Lower leg skin (tissue), 4 donors: ENCODE measurements around the gene FGFR2. TPM values are rescaled to one million over a fixed set of nuclear protein-coding genes. Genes with fewer than 3 reads are reported as not detected.
A peak's percentile ranks its signal among the peaks of the same experiment; 100 is the strongest.

ENCODE experiments used
- DNase-seq, 2 donors: peaks; one replicate each; pipeline ENCODE4 v3.0.0-alpha.2; 2019; ENCODE audit warnings: low spot score in 2 of 2
- H3K4me3 ChIP-seq: fragments of 200-600 bp; sonication (generic); 2 replicates; pipeline ENCODE4 v1.5.1; 2017; ENCODE audit warnings: mild to moderate bottlenecking, low read depth; ENCODE audit not compliant: poor library complexity, severe bottlenecking
- POLR2A ChIP-seq, 2 donors: fragments of 450-650 bp; IDR thresholded peaks; one replicate each; pipeline ENCODE4 v1.6.1; 2016 to 2017; ENCODE audit warnings: antibody characterized with exemption in 2 of 2, mild to moderate bottlenecking in 1 of 2, moderate library complexity in 1 of 2
- WGBS, 2 donors: methylation state at CpG; one replicate each; pipeline ENCODE4 v1.1.5; 2018; 5-methylcytosine and 5-hydroxymethylcytosine counted together
- intact Hi-C: fragments of 100-400 bp; cut with DNase I; formaldehyde crosslinking; loops from one replicate; pipeline ENCODE4 v1.15.0; 2023; ENCODE audit warnings: low total_unique reads
- total RNA-seq, 4 donors: library from RNA; depleted of rRNA; stranded (reverse); fragments of >200 nt; gene quantifications; one replicate each; pipeline ENCODE4 v1.1.0, GENCODE V29; 2016
- TF ChIP-seq, protein P1 (sequence below), 3 donors: fragments of 450-650 bp; IDR thresholded peaks; one replicate each; pipeline ENCODE4 v1.5.1; 2016; ENCODE audit warnings: antibody characterized with exemption in 3 of 3, mild to moderate bottlenecking in 3 of 3, moderate library complexity in 2 of 3

FGFR2 gene
- total RNA-seq, 4 donors from 2014 or later: 123 to 179 (median 148) TPM

DNA sequence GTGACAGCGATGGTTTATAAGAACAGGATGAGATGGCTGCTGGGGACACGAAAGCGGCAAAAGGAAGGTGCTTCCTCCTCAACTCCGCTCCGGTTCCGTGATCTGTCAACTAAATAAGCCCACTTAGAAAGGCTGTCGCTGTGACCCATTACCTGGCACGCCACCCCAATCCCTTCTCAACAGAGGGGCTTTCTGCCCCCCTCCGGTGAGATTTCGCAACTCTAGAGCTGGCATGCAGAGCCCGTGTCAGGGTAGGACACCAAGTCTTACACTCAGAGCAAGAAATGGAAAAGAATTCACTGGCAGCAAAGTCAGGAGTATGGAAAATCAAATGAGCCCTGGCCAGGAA lies 66.4 kb downstream of the FGFR2 start:
- 75 to 84% methylated on average over 11 of the region's 11 CpGs for WGBS, 2 donors
- no peak overlapping the region for H3K4me3 ChIP-seq
- no peak for TF ChIP-seq POLR2A (IDR thresholded peaks at IDR 0.05)
- TF ChIP-seq, protein P1, sequence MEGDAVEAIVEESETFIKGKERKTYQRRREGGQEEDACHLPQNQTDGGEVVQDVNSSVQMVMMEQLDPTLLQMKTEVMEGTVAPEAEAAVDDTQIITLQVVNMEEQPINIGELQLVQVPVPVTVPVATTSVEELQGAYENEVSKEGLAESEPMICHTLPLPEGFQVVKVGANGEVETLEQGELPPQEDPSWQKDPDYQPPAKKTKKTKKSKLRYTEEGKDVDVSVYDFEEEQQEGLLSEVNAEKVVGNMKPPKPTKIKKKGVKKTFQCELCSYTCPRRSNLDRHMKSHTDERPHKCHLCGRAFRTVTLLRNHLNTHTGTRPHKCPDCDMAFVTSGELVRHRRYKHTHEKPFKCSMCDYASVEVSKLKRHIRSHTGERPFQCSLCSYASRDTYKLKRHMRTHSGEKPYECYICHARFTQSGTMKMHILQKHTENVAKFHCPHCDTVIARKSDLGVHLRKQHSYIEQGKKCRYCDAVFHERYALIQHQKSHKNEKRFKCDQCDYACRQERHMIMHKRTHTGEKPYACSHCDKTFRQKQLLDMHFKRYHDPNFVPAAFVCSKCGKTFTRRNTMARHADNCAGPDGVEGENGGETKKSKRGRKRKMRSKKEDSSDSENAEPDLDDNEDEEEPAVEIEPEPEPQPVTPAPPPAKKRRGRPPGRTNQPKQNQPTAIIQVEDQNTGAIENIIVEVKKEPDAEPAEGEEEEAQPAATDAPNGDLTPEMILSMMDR (IDR thresholded peaks at IDR 0.05): no peak
- intact Hi-C loops: no loop called here
- DNase-seq: peak in 1 of 2 donors; percentile 80

DNA sequence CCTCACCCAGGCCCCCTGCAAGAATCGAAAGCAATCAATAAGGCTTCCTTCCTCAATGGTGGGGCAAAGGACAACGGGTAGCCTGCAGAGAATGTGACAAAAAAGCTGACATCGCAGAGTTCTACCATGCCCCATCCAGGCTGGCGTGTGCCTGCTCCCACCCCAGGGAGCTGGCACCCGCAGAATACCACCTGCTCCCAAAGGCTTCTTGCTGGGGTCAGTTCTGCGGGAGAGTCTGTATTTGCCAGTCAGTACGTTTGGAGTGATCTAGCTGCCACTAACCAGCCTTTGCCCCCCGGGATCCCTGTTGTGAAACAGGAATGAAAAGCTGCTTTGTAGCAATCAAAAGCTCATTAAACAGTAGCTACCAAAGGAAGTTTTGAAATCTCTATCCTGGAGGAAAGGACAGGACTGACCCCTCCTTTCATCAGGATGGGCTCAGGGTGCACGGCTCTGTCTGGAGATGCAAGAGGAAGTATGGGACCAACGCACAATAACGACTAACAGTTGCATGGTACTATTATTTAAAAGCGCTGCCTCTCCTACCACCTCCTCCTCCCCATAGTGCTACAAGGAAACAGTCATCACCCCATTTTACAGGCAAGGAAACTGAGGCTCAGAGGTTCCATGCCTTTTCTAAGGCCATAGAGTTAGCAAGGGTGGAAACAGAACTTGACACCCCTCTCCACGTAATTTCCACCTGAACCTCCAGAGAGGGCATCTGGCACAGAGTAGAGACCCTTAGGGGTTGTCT lies 67.0 kb downstream of the FGFR2 start:
- intact Hi-C loops: no loop called here
- peak in 1 of 2 donors; percentile 70 for DNase-seq
- H3K4me3 ChIP-seq: no peak overlapping the region
- TF ChIP-seq, protein P1 (IDR thresholded peaks at IDR 0.05): no peak
- no peak for TF ChIP-seq POLR2A (IDR thresholded peaks at IDR 0.05)
- WGBS, 2 donors: 70 to 72% methylated on average over 13 of the region's 13 CpGs

DNA sequence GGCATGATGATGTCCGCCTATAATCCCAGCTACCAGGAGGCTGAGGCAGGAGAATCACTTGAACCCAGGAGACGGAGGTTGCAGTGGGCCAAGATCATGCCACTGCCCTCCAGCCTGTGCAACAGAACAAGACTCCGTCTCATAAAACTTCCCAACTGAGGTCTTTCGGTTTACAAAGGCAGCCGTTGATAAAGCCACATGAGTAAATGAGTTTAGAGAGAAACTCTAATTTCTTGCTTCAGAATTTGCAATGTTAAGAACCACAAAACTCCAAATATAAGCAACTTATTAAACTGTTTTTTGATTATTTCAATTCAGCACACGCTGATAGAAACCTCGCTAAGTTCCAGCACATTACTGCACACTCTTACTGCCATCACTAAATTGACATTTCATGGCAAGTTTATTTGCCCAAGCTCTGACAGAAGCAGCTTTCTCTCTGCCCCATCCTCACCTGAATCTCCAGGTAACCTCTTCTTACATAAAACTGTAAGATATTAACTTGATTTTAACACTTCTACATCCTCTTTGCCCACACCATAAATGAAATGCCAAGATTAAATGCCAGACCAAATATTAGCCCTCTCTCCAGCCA lies 67.7 kb downstream of the FGFR2 start:
- H3K4me3 ChIP-seq: no peak overlapping the region
- no peak for TF ChIP-seq POLR2A (IDR thresholded peaks at IDR 0.05)
- TF ChIP-seq, protein P1 (IDR thresholded peaks at IDR 0.05): no peak
- 68 to 86% methylated on average over 7 of the region's 7 CpGs for WGBS, 2 donors
- intact Hi-C loops: no loop called here
- DNase-seq: peak in 1 of 2 donors; percentile 58

DNA sequence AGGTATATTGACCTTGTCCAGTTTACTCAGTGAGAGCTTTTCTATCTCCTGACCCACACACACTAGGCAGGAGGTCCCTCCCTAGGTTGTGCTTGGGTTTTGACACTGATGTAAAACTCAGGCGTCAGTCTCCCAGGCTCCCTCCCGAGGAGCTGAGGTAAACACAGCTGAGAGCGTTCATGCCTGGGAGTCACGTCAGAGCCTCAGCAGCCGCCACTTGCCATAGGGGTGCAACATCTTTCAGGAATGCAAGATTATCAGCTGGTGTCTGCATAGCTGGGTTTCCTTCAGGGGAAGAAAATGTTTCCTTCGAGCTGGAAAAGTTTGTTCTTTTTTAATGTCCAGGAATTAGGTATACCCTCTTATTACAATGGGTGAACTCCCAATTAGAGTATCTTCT lies 70.6 kb downstream of the FGFR2 start:
- intact Hi-C loops: no loop called here
- H3K4me3 ChIP-seq: no peak overlapping the region
- peak in 1 of 2 donors; percentile 83 for DNase-seq
- WGBS, 2 donors: 34 to 73% methylated on average over 6 of the region's 6 CpGs
- TF ChIP-seq POLR2A (IDR thresholded peaks at IDR 0.05): no peak
- TF ChIP-seq, protein P1 (IDR thresholded peaks at IDR 0.05): no peak

DNA sequence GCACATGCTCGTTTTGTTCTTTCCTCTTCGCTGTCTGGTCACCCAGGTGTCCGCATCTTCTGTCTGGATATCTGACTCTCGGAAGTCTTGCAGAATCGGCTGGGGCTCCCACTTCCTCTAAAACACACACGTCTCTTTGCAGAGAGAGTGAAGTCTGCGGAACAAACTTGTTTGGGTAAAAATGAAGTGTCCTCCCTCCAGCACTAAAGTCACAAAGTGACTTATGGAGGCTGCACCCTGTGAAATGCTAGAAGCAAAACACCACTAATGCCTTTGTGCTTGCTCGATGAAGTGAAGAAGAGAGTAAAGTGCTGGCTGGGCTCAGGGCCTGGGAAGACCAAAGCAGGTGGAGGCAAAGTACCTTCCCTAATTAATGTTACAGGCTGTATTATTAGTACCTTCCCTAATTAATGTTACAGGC lies 71.4 kb downstream of the FGFR2 start:
- TF ChIP-seq, protein P1 (IDR thresholded peaks at IDR 0.05): no peak
- no peak for TF ChIP-seq POLR2A (IDR thresholded peaks at IDR 0.05)
- intact Hi-C loops: no loop called here
- peak in 1 of 2 donors; percentile 75 for DNase-seq
- WGBS, 2 donors: 56 to 62% methylated on average over 8 of the region's 8 CpGs
- H3K4me3 ChIP-seq: no peak overlapping the region
